Uterus (tissue), 4 donors: ENCODE results near the gene MIF4GD. TPM values are rescaled to one million over a fixed set of nuclear protein-coding genes. Genes with fewer than 3 reads are reported as not detected.
A peak's percentile ranks its signal among the peaks of the same experiment; 100 is the strongest.

Experiments
- DNase-seq, 2 donors: peaks; one replicate each; pipeline ENCODE4 v3.0.0-alpha.2; 2019 to 2020
- H3K27ac ChIP-seq, 2 donors: fragments of 200-600 bp; sonication (generic); 1 replicate in 1 of 2; 2 replicates in 1 of 2; pipeline ENCODE4 v1.5.1; 2016 to 2018
- H3K27me3 ChIP-seq, 2 donors: fragments of 200-600 bp; sonication (generic); one replicate each; pipeline ENCODE4 v1.5.1; 2018 to 2019; ENCODE audit warnings: control low read depth in 1 of 2
- H3K36me3 ChIP-seq, 2 donors: fragments of 200-600 bp; sonication (generic); one replicate each; pipeline ENCODE4 v1.5.1; 2019; ENCODE audit warnings: control low read depth in 1 of 2
- H3K4me1 ChIP-seq, 2 donors: fragments of 200-600 bp; sonication (generic); one replicate each; pipeline ENCODE4 v1.5.1; 2018 to 2019; ENCODE audit warnings: control low read depth in 1 of 2
- H3K4me3 ChIP-seq, 2 donors: fragments of 200-600 bp; sonication (generic); 1 replicate in 1 of 2; 2 replicates in 1 of 2; pipeline ENCODE4 v1.5.1; 2018 to 2019; ENCODE audit warnings: mild to moderate bottlenecking in 1 of 2
- H3K9me3 ChIP-seq, 2 donors: fragments of 200-600 bp; sonication (generic); one replicate each; pipeline ENCODE4 v1.5.1; 2019; ENCODE audit warnings: control low read depth in 1 of 2
- POLR2A ChIP-seq, 2 donors: fragments of 450-650 bp; IDR thresholded peaks; one replicate each; pipeline ENCODE4 v1.6.1; 2016; ENCODE audit warnings: antibody characterized with exemption in 2 of 2, mild to moderate bottlenecking in 1 of 2, moderate library complexity in 1 of 2
- intact Hi-C: fragments of 100-400 bp; cut with DNase I; formaldehyde crosslinking; loops from one replicate; pipeline ENCODE4 v1.15.1; 2023; ENCODE audit warnings: low total_unique reads
- total RNA-seq, 4 donors: library from RNA; depleted of rRNA in 3 of 4; stranded (reverse); fragments of >200 nt in 3 of 4; gene quantifications; one replicate each; pipeline versions ENCODE4 v1.1.0 to v1.2.4, GENCODE V29; 2014 to 2023
- TF ChIP-seq, protein P1 (sequence below), 4 experiments: fragments of 200-600 bp in 2 of 4; fragments of 450-650 bp in 2 of 4; sonication (generic) in 2 of 4; IDR thresholded peaks; one replicate each; pipeline ENCODE4 v1.5.1; 2016 to 2019; ENCODE audit warnings: antibody characterized with exemption in 4 of 4, mild to moderate bottlenecking in 2 of 4, moderate library complexity in 1 of 4
- donor health status: DM: yes; HTN: yes; CAD: no.

Gene MIF4GD
- total RNA-seq, 4 donors from 2014 or later, result 11.7 to 45.3 (median 25.8) TPM

DNA sequence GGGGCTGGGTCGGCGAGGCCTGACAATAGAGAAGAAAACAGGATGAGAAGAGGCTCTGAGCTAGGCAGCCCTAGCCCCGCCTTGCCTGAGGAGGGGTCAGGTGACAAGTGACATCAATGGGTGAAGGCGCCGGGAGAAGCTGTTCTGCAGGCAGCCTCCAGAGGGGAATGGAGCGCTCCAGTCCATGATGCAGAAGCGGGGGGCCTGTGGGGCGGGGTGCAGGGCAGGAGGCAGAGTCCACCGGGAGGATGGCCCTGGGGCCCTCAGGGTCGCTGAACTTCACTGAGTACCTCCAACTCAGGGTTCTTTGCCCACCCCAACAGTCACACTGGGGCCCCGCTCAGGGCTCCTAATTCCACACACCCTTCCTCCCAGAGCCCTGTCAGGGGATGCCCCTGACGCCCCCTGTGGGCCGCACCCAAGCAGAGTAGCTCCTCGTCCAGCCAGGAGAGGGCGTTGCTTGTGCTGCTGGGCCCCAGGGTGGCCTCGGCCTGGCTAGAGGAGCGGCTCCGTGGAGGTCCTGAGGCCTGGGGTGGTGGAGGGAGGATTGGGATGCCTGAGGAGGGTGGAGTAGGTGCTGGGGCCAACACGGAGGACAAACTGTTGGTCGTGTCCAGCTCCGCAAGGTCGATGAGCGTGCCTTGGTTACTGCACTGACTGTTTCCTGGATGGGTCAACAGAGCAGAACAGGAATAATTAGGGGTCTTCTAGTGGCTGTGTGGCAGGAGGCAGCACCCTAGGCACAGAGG is 30.5 kb downstream of the MIF4GD start:
- no peak for DNase-seq
- Histone ChIP-seq H3K27me3 (no peaks in the 10 kb centered on the region), H3K4me3 (no peak overlapping the region), H3K27ac (no peak overlapping the region), H3K4me1 (no peaks in the 10 kb centered on the region), H3K9me3 (no peaks in the 10 kb centered on the region), H3K36me3 (no peaks in the 10 kb centered on the region)
- intact Hi-C loops, result no loop called here
- TF ChIP-seq, protein P1, sequence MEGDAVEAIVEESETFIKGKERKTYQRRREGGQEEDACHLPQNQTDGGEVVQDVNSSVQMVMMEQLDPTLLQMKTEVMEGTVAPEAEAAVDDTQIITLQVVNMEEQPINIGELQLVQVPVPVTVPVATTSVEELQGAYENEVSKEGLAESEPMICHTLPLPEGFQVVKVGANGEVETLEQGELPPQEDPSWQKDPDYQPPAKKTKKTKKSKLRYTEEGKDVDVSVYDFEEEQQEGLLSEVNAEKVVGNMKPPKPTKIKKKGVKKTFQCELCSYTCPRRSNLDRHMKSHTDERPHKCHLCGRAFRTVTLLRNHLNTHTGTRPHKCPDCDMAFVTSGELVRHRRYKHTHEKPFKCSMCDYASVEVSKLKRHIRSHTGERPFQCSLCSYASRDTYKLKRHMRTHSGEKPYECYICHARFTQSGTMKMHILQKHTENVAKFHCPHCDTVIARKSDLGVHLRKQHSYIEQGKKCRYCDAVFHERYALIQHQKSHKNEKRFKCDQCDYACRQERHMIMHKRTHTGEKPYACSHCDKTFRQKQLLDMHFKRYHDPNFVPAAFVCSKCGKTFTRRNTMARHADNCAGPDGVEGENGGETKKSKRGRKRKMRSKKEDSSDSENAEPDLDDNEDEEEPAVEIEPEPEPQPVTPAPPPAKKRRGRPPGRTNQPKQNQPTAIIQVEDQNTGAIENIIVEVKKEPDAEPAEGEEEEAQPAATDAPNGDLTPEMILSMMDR (IDR thresholded peaks at IDR 0.05), result peak in 3 of 4 experiments; percentile 8 to 32 (median 14)
- TF ChIP-seq POLR2A (IDR thresholded peaks at IDR 0.05), result no peak

DNA sequence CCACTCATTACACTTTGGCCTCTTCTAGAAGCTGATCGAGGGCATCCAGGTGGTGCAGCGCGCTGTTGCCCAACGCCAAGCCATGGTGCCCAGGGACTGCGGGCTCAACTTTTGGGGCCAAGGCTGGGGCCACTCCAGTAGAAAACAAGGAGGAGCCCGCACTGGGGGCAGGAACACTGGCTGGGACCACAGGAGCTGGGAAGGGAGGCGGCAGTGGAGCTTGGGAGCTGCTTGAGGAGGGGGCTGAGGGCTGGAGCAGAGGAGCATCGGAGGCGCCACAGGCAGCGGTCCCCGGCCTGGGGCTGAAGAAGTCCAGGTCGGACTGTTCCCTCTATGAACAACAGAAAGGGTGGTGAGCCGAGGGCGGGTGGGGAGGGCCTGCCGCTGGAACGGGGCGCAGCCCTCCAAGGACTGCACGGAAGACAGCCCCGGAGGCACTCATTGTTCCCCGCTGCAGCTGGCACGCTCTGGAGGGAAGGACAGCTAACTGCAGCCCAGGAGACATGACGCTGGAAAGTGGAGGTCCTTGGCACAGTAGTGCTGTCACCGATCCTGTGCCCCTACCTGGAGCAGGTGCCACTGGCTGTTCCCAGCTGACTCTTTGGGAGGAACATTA is 31.1 kb downstream of the MIF4GD start:
- intact Hi-C loops, result no loop called here
- Histone ChIP-seq H3K4me3 (no peak overlapping the region), H3K36me3 (no peaks in the 10 kb centered on the region), H3K9me3 (no peaks in the 10 kb centered on the region), H3K27ac (no peak overlapping the region), H3K27me3 (no peaks in the 10 kb centered on the region), H3K4me1 (no peaks in the 10 kb centered on the region)
- DNase-seq, result no peak
- TF ChIP-seq, protein P1 (IDR thresholded peaks at IDR 0.05), result no peak
- no peak for TF ChIP-seq POLR2A (IDR thresholded peaks at IDR 0.05)

DNA sequence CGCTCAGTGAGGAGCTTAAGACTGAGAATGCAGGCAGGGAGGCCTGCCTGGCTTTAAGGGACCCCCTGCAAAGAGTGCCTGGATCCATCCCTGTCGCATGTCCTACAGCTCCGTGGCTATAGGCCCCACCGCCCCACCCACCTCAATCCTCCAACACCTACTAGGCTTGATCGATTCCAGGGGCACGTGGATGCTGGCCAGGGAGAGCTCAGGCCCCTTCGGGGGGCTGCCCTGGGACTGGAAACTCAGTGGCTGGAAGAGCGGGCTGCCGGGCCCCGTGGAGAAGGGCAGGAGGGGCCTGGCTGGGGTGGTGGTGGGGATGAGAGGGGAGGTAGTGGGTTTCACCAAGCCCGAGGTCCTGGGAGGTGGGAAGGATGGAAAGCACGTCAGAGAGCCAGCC is 31.8 kb downstream of the MIF4GD start:
- H3K9me3 ChIP-seq, result no peaks in the 10 kb centered on the region
- intact Hi-C loops, result no loop called here
- no peaks in the 10 kb centered on the region for H3K36me3 ChIP-seq
- no peak for DNase-seq
- peak overlapping the region in 1 of 2 donors; percentile 33 for H3K27ac ChIP-seq
- H3K4me3 ChIP-seq, result no peak overlapping the region
- no peaks in the 10 kb centered on the region for H3K27me3 ChIP-seq
- no peak for TF ChIP-seq POLR2A (IDR thresholded peaks at IDR 0.05)
- TF ChIP-seq, protein P1 (IDR thresholded peaks at IDR 0.05), result no peak
- no peaks in the 10 kb centered on the region for H3K4me1 ChIP-seq

DNA sequence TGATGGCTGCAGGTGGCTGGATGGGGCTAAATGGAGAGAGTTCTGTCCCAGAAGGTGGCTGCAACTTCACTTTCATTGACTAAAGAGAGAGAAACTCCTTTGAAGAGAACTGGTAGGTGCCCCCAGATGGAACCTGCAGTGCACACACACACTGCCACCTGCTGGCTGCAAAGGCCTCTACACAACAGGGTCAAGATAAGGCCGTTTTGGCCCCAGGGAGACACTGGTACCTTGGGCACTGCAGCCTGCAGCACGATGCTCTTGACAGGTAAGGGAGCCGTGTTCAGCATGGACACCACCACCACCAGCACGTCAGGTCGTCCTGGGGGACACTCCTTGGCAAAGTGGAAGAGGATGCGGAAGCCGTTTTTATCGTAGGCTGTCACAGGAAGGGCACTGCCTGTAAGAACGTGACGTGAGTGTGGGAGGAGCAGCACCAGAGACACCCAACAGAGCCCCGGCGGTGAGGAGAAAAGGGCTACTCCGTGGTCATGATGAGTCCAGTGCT is 32.3 kb downstream of the MIF4GD start:
- peak overlapping the region in 1 of 2 donors; percentile 33 for H3K27ac ChIP-seq
- intact Hi-C loops, result no loop called here
- H3K36me3 ChIP-seq, result no peaks in the 10 kb centered on the region
- H3K4me1 ChIP-seq, result no peaks in the 10 kb centered on the region
- no peak overlapping the region for H3K4me3 ChIP-seq
- peak; percentile 55 to 58 for DNase-seq
- H3K27me3 ChIP-seq, result no peaks in the 10 kb centered on the region
- TF ChIP-seq, protein P1 (IDR thresholded peaks at IDR 0.05), result peak; percentile 52 to 77 (median 70)
- TF ChIP-seq POLR2A (IDR thresholded peaks at IDR 0.05), result no peak
- H3K9me3 ChIP-seq, result no peaks in the 10 kb centered on the region

DNA sequence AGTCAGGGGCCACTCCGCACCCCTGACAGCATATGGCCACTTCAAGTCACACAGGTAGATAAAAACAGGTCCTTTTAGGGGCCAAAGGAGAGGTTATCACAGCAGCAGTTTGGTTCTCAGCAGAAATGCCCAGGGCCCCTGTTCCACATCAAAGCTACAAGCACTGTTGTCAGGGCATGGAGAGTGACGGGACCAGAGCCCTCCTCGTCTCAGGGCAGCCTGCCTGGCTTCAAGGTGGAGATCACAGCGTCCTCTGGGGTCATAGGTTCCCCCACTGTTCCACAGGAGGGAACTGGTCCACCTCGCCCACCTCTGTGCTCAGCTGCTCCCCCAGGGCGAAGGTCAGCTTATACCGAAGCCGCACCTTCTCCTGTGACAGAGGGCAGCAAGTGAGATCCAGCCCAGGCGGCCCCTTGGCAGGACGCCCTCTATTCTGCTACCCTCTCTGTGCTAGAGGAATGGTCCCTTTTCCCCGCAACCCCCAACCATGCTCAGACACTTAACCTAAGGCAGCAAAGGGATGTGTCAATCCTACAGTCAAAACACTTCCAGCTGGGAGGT is 32.9 kb downstream of the MIF4GD start:
- Histone ChIP-seq H3K4me1 (no peaks in the 10 kb centered on the region), H3K4me3 (no peak overlapping the region), H3K9me3 (no peaks in the 10 kb centered on the region), H3K27ac (no peak overlapping the region), H3K36me3 (no peaks in the 10 kb centered on the region), H3K27me3 (no peaks in the 10 kb centered on the region)
- DNase-seq, result no peak
- intact Hi-C loops, result no loop called here
- TF ChIP-seq, protein P1 (IDR thresholded peaks at IDR 0.05), result no peak
- no peak for TF ChIP-seq POLR2A (IDR thresholded peaks at IDR 0.05)
